DOHH2 (cell line): ENCODE data around the gene FOXN3.

ENCODE experiments used
- H3F3A ChIP-seq: fragments of 200-600 bp; sonication (generic), shearing (Covaris generic); 2 replicates; pipeline ENCODE4 v1.6.0; 2016; ENCODE audit warnings: antibody characterized with exemption, mild to moderate bottlenecking; ENCODE audit not compliant: control insufficient read depth, insufficient read depth
- H3K27ac ChIP-seq: fragments of 200-600 bp; sonication (generic); 2 replicates; pipeline ENCODE4 v1.5.1; 2014; ENCODE audit warnings: low read depth, mild to moderate bottlenecking, low read length, moderate library complexity
- H3K27me3 ChIP-seq: fragments of 200-600 bp; sonication (generic); 2 replicates; pipeline ENCODE4 v1.6.1; 2014; ENCODE audit warnings: mild to moderate bottlenecking, low read length, mixed read lengths; ENCODE audit not compliant: control insufficient read depth
- H3K36me3 ChIP-seq: fragments of 200-600 bp; sonication (generic); 2 replicates; pipeline ENCODE4 v1.6.1; 2014; ENCODE audit warnings: mild to moderate bottlenecking, low read length, moderate library complexity, mixed read lengths; ENCODE audit not compliant: control insufficient read depth
- H3K4me1 ChIP-seq: fragments of 200-600 bp; sonication (generic); 2 replicates; pipeline ENCODE4 v1.6.1; 2014; ENCODE audit warnings: mild to moderate bottlenecking, low read length, mixed read lengths; ENCODE audit not compliant: control insufficient read depth
- H3K4me2 ChIP-seq: fragments of 200-600 bp; sonication (generic); 2 replicates; pipeline ENCODE4 v1.6.0; 2014; ENCODE audit warnings: mild to moderate bottlenecking, low read length, moderate library complexity
- H3K4me3 ChIP-seq: fragments of 200-600 bp; sonication (generic); 2 replicates; pipeline ENCODE4 v1.5.1; 2014; ENCODE audit warnings: mild to moderate bottlenecking, low read length, mixed read lengths
- H3K79me2 ChIP-seq: fragments of 200-600 bp; sonication (generic); 2 replicates; pipeline ENCODE4 v1.6.1; 2014; ENCODE audit warnings: mild to moderate bottlenecking, low read length, mixed read lengths; ENCODE audit not compliant: control insufficient read depth
- H3K9me2 ChIP-seq: fragments of 200-600 bp; sonication (generic); replicated peaks from 2 replicates; pipeline ENCODE4 v1.6.1; 2014; ENCODE audit warnings: mild to moderate bottlenecking, low read length, mixed read lengths; ENCODE audit not compliant: control insufficient read depth
- H3K9me3 ChIP-seq: fragments of 200-600 bp; sonication (generic); 2 replicates; pipeline ENCODE4 v1.6.1; 2014; ENCODE audit warnings: antibody characterized with exemption, low read length, mixed read lengths; ENCODE audit not compliant: control insufficient read depth, insufficient read depth
- H4K20me1 ChIP-seq: fragments of 200-600 bp; sonication (generic); 2 replicates; pipeline ENCODE4 v1.6.0; 2014; ENCODE audit warnings: low read depth, mild to moderate bottlenecking, antibody characterized with exemption, low read length, moderate library complexity; ENCODE audit not compliant: control insufficient read depth, insufficient read depth
- CTCF ChIP-seq: fragments of 200-600 bp; sonication (generic); IDR thresholded peaks from one replicate; pipeline ENCODE4 v1.5.1; 2014; ENCODE audit warnings: antibody characterized with exemption, mild to moderate bottlenecking, low read depth, low read length; ENCODE audit not compliant: poor library complexity, severe bottlenecking
- EZH2phosphoT487 ChIP-seq: fragments of 200-600 bp; sonication (generic); IDR thresholded peaks from 2 replicates; pipeline ENCODE4 v1.6.1; 2017; ENCODE audit warnings: borderline replicate concordance, mild to moderate bottlenecking, antibody characterized with exemption, low read length, moderate library complexity, mixed read lengths

The FOXN3 gene

GRCh38 chr14:89264196-89264800, 152.7 kb downstream of the FOXN3 start:
- H3K4me1 ChIP-seq = peaks cover 16% of the 10 kb centered on the region
- H3K4me3 ChIP-seq = no peak overlapping the region
- no peak overlapping the region for H3K4me2 ChIP-seq
- H3K79me2 ChIP-seq = no peaks in the 10 kb centered on the region
- H3K9me3 ChIP-seq = no peaks in the 10 kb centered on the region
- H3K27me3 ChIP-seq = no peaks in the 10 kb centered on the region
- H3K27ac ChIP-seq = no peak overlapping the region
- H3F3A ChIP-seq = no peaks in the 10 kb centered on the region
- H4K20me1 ChIP-seq = no peaks in the 10 kb centered on the region
- H3K9me2 ChIP-seq = no peaks in the 10 kb centered on the region
- TF ChIP-seq EZH2phosphoT487 (no peak), CTCF (no peak)
- H3K36me3 ChIP-seq = no peaks in the 10 kb centered on the region

GRCh38 chr14:89262041-89262440, 155.0 kb downstream of the FOXN3 start:
- Histone ChIP-seq H3K79me2 (no peaks in the 10 kb centered on the region), H3K9me2 (no peaks in the 10 kb centered on the region), H3K9me3 (no peaks in the 10 kb centered on the region), H3F3A (no peaks in the 10 kb centered on the region), H3K27me3 (no peaks in the 10 kb centered on the region), H4K20me1 (no peaks in the 10 kb centered on the region), H3K4me1 (peaks cover 5% of the 10 kb centered on the region), H3K36me3 (no peaks in the 10 kb centered on the region), H3K4me3 (no peak overlapping the region), H3K27ac (no peak overlapping the region), H3K4me2 (no peak overlapping the region)
- TF ChIP-seq CTCF (no peak), EZH2phosphoT487 (no peak)

- H3K27ac ChIP-seq = no peak overlapping the region
- no peak overlapping the region for H3K4me2 ChIP-seq
- H3K4me1 ChIP-seq = peaks cover 5% of the 10 kb centered on the region
- TF ChIP-seq EZH2phosphoT487 = no peak
- TF ChIP-seq CTCF = no peak
- no peaks in the 10 kb centered on the region for H4K20me1 ChIP-seq
- H3K36me3 ChIP-seq = no peaks in the 10 kb centered on the region
- no peaks in the 10 kb centered on the region for H3K9me3 ChIP-seq
- H3K4me3 ChIP-seq = no peak overlapping the region
- H3F3A ChIP-seq = no peaks in the 10 kb centered on the region
- H3K9me2 ChIP-seq = no peaks in the 10 kb centered on the region
- no peaks in the 10 kb centered on the region for H3K27me3 ChIP-seq
- H3K79me2 ChIP-seq = no peaks in the 10 kb centered on the region
Observed at GRCh38 chr14:89260898-89261297, 156.1 kb downstream of the FOXN3 start.
